NCI-H1048 (cell line): Measurements from ENCODE around the gene BSG.
"Not testable (repeated sequence)": the region's sequence is repeated elsewhere in the genome, so short reads cannot be mapped to it uniquely, and the experiment has no call there.

Experiments used
- DNase-seq: peaks from one replicate; lab custom pipeline; 2025; lab: John Stamatoyannopoulos, UW

Gene BSG

GRCh38 chr19:604355-604754 is 32.0 kb downstream of the BSG start:
- no peak for DNase-seq

GRCh38 chr19:605061-605971 is 32.9 kb downstream of the BSG start:
- not testable (repeated sequence) for DNase-seq

GRCh38 chr19:607301-608154 is 35.1 kb downstream of the BSG start:
- DNase-seq: no peak

- no peak for DNase-seq
Measured at GRCh38 chr19:608155-609003, 36.0 kb downstream of the BSG start.

GRCh38 chr19:609004-609346 is 36.6 kb downstream of the BSG start:
- DNase-seq: no peak

- DNase-seq: no peak
Measured at GRCh38 chr19:610071-610800, 37.8 kb downstream of the BSG start.

GRCh38 chr19:610801-611480 is 38.5 kb downstream of the BSG start:
- no peak for DNase-seq

- no peak for DNase-seq
Measured at GRCh38 chr19:611481-611868, 39.1 kb downstream of the BSG start.

- DNase-seq: no peak
Measured at GRCh38 chr19:612941-613340, 40.5 kb downstream of the BSG start.

GRCh38 chr19:613732-614567 is 41.6 kb downstream of the BSG start:
- DNase-seq: no peak

- DNase-seq: no peak
Measured at GRCh38 chr19:615619-616018, 43.2 kb downstream of the BSG start.

- DNase-seq: no peak
Measured at GRCh38 chr19:616062-616700, 43.8 kb downstream of the BSG start.

GRCh38 chr19:616747-617526 is 44.5 kb downstream of the BSG start:
- DNase-seq: no peak

GRCh38 chr19:617551-618246 is 45.3 kb downstream of the BSG start:
- no peak for DNase-seq

- DNase-seq: no peak
Measured at GRCh38 chr19:618247-618619, 45.8 kb downstream of the BSG start.

GRCh38 chr19:618674-619285 is 46.4 kb downstream of the BSG start:
- DNase-seq: no peak

- DNase-seq: no peak
Measured at GRCh38 chr19:619286-620002, 47.0 kb downstream of the BSG start.
